ENCODE measurements around the gene NHLH1.

GRCh38 chr1:160351629-160352028 is 15.2 kb upstream of the NHLH1 start:
- TF ChIP-seq GATA3 (IDR thresholded peaks at IDR 0.05; ENCODE audit: low read depth, low read length) (no peak), GATA2 (IDR thresholded peaks at IDR 0.05; ENCODE audit: low read depth, low read length) (no peak)

All from SH-SY5Y (cell line).